ENCODE results near the gene MICB. TPM values are rescaled to one million over a fixed set of nuclear protein-coding genes. Genes with fewer than 3 reads are reported as not detected.

The MICB gene
- total and polyA plus RNA-seq, 9 of the 15 experiments (the other 6 are each of a cell fraction or from before 2014, with no cell fraction given), result 13.3 to 34.5 (median 19.8) TPM

- TF ChIP-seq KLF16 (IDR thresholded peaks at IDR 0.05) (no peak), PATZ1 (CRISPR knock-in tag; IDR thresholded peaks at IDR 0.05; ENCODE audit: borderline replicate concordance) (no peak), HES1 (IDR thresholded peaks at IDR 0.05; ENCODE audit: low read depth) (no peak), PYGO2 (tag; IDR thresholded peaks at IDR 0.05) (no peak), ZNF780A (CRISPR knock-in tag; IDR thresholded peaks at IDR 0.05) (no peak), EP400 (IDR thresholded peaks at IDR 0.05) (peak; percentile 93), RAD51 (IDR thresholded peaks at IDR 0.05; ENCODE audit: borderline replicate concordance, low read depth) (no peak; the same call in 1 of the 2 replicates), ZNF696 (CRISPR knock-in tag; conservative IDR thresholded peaks at IDR 0.05) (no peak), SP1 (CRISPR knock-in tag; IDR thresholded peaks at IDR 0.05) (peak; percentile 99), ZNF133 (CRISPR knock-in tag; IDR thresholded peaks at IDR 0.05) (no peak), MCM3 (IDR thresholded peaks at IDR 0.05) (no peak), PHF8 (IDR thresholded peaks at IDR 0.05; ENCODE audit: borderline replicate concordance, low read length) (peak; percentile 67; the same call in 1 of the 2 replicates), TAF1 (IDR thresholded peaks at IDR 0.05; ENCODE audit: control insufficient read depth, extremely low read depth, insufficient read depth, low read length, severe bottlenecking) (peak; percentile 92), USF1 (CRISPR knock-in tag; IDR thresholded peaks at IDR 0.05) (no peak), HDGF (IDR thresholded peaks at IDR 0.05) (peak; percentile 67; the same call in 1 of the 2 replicates)
- TF ChIP-seq, protein P1, sequence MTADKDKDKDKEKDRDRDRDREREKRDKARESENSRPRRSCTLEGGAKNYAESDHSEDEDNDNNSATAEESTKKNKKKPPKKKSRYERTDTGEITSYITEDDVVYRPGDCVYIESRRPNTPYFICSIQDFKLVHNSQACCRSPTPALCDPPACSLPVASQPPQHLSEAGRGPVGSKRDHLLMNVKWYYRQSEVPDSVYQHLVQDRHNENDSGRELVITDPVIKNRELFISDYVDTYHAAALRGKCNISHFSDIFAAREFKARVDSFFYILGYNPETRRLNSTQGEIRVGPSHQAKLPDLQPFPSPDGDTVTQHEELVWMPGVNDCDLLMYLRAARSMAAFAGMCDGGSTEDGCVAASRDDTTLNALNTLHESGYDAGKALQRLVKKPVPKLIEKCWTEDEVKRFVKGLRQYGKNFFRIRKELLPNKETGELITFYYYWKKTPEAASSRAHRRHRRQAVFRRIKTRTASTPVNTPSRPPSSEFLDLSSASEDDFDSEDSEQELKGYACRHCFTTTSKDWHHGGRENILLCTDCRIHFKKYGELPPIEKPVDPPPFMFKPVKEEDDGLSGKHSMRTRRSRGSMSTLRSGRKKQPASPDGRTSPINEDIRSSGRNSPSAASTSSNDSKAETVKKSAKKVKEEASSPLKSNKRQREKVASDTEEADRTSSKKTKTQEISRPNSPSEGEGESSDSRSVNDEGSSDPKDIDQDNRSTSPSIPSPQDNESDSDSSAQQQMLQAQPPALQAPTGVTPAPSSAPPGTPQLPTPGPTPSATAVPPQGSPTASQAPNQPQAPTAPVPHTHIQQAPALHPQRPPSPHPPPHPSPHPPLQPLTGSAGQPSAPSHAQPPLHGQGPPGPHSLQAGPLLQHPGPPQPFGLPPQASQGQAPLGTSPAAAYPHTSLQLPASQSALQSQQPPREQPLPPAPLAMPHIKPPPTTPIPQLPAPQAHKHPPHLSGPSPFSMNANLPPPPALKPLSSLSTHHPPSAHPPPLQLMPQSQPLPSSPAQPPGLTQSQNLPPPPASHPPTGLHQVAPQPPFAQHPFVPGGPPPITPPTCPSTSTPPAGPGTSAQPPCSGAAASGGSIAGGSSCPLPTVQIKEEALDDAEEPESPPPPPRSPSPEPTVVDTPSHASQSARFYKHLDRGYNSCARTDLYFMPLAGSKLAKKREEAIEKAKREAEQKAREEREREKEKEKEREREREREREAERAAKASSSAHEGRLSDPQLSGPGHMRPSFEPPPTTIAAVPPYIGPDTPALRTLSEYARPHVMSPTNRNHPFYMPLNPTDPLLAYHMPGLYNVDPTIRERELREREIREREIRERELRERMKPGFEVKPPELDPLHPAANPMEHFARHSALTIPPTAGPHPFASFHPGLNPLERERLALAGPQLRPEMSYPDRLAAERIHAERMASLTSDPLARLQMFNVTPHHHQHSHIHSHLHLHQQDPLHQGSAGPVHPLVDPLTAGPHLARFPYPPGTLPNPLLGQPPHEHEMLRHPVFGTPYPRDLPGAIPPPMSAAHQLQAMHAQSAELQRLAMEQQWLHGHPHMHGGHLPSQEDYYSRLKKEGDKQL (CRISPR knock-in tag; IDR thresholded peaks at IDR 0.05; ENCODE audit: borderline replicate concordance), result no peak
- TF ChIP-seq, protein P2, sequence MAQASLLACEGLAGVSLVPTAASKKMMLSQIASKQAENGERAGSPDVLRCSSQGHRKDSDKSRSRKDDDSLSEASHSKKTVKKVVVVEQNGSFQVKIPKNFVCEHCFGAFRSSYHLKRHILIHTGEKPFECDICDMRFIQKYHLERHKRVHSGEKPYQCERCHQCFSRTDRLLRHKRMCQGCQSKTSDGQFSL (CRISPR knock-in tag; IDR thresholded peaks at IDR 0.05), result peak; percentile 53; the same call in 1 of the 2 replicates
- TF ChIP-seq, protein P2 (tag; IDR thresholded peaks at IDR 0.05), result no peak; a peak in 1 of 4 replicates
These were observed 49.2 kb downstream of the MICB start, which contains the start of gene NFKBIL1 (continued) for GRCh38 chr6:31546958-31547726.

All from K562 (cell line).